ENCODE data around the gene ITGA2B. TPM values are rescaled to one million over a fixed set of nuclear protein-coding genes. Genes with fewer than 3 reads are reported as not detected.

ITGA2B gene
- total and polyA plus RNA-seq, 2 of the 13 experiments (the other 11 are each of a cell fraction or from before 2014, with no cell fraction given): 0.38 to 1.1 TPM

DNA sequence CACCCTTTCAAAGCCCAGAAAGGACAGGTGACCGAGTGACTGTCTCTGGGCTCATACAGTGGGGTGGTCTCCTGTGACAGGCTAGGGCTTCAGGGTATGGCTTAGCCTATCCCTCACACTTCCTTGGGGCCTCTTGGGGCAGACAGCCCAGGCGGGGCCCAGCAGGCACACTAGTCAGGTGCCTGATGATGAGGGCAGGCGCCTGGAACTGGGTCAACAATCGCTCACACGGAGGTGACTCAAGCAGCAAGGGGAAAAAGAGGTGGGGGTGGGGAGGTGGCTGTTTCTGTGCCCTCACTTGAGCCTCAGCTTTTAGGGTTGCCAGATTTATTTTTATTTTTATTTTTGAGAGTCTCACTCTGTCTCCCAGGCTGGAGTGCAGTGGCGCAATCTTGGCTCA, 50.7 kb downstream of the ITGA2B start:
- Histone ChIP-seq H3K4me2 (ENCODE audit: low read depth, low read length) (no peak overlapping the region), H3K9ac (ENCODE audit: insufficient read depth, low read depth, low read length) (no peak overlapping the region), H3K4me1 (ENCODE audit: insufficient read depth, low read length) (peaks cover 19% of the 10 kb centered on the region), H3K4me3 (replicated peaks in 1 of 3; ENCODE audit: insufficient read depth in 1 of 3, low read depth in 2 of 3, low read length in 3 of 3) (no peak overlapping the region; a peak in 1 of 6 replicates), H2AFZ (ENCODE audit: low read length) (no peak overlapping the region), H3K27me3 (ENCODE audit: control insufficient read depth in 1 of 2, insufficient read depth in 2 of 2, low read length in 2 of 2) (peaks cover 2 to 32% of the 10 kb centered on the region in 2 experiments; a peak in 4 of 5 replicates), H3K79me2 (ENCODE audit: insufficient read depth, low read length) (no peaks in the 10 kb centered on the region), H4K20me1 (ENCODE audit: insufficient read depth, low read length) (no peaks in the 10 kb centered on the region), H3K27ac (ENCODE audit: extremely low read length, insufficient read depth, low read length) (no peak overlapping the region), H3K9me3 (ENCODE audit: low read length) (no peaks in the 10 kb centered on the region), H3K36me3 (replicated peaks in 1 of 2; ENCODE audit: control insufficient read depth in 1 of 2, insufficient read depth in 2 of 2, low read length in 2 of 2) (no peaks in the 10 kb centered on the region)
- DNase-seq (ENCODE audit: low spot score): no peak
- BruUV-seq (replicated peaks): no TSS peak
- ChIA-PET CTCF (ENCODE audit: low intra/inter-chr PET ratio, low total read pairs) (no interaction called here), POLR2A (interaction anchor here (0.8 kb wide), 1 partner anchor 139 kb away, joined by 3 read pairs; the partner anchor contains the start of gene ATXN7L3)
- no peak for FAIRE-seq
- WGBS (ENCODE audit: low lambda C conversion rate): 26% methylated on average over 3 of the region's 6 CpGs
- in situ Hi-C loops (cut with HindIII; ENCODE audit: extremely low pct_ligation_motif_present, low pct_unique_long_range_greater_than_20kb): no loop called here
- ATAC-seq: no peak
- intact Hi-C loops (cut with micrococcal nuclease; ENCODE audit: unreplicated experiment): no loop called here
- TF ChIP-seq ZNF264 (CRISPR knock-in tag; IDR thresholded peaks at IDR 0.05) (no peak), BHLHE40 (IDR thresholded peaks at IDR 0.05; ENCODE audit: low read length) (peak; percentile 32; the same call in 1 of the 2 replicates), ZNF773 (CRISPR knock-in tag; IDR thresholded peaks at IDR 0.05; ENCODE audit: borderline replicate concordance) (no peak), NFYC (CRISPR knock-in tag; IDR thresholded peaks at IDR 0.05) (no peak)

DNA sequence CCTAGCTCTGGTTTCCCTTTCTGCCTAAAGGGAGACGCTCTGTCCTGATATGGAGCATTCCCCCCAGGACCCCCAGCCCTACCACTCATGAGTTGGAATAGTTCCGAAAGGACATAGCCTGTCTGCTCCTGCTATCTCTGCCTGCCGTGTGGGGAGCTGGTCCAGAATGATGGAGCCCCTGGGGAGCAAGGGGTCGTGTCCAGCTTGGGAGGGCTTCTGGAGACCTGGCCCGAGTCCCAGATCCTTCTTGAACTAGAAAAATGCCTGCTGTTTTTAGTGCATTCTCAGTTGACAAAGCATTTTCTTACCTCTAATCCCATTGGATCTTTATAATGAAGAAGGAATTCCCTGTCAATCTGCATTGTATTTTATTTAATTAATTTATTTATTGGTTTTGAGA, 53.5 kb downstream of the ITGA2B start:
- intact Hi-C loops (cut with micrococcal nuclease; ENCODE audit: unreplicated experiment): no loop called here
- no peak overlapping the region for H3K4me3 ChIP-seq (replicated peaks in 1 of 3; ENCODE audit: insufficient read depth in 1 of 3, low read depth in 2 of 3, low read length in 3 of 3)
- no TSS peak for BruUV-seq (replicated peaks)
- no peaks in the 10 kb centered on the region for H4K20me1 ChIP-seq (ENCODE audit: insufficient read depth, low read length)
- H2AFZ ChIP-seq (ENCODE audit: low read length): no peak overlapping the region
- no peak overlapping the region for H3K9ac ChIP-seq (ENCODE audit: insufficient read depth, low read depth, low read length)
- ATAC-seq (no peak), DNase-seq (ENCODE audit: low spot score) (no peak), FAIRE-seq (no peak)
- no peak overlapping the region for H3K27ac ChIP-seq (ENCODE audit: extremely low read length, insufficient read depth, low read length)
- H3K9me3 ChIP-seq (ENCODE audit: low read length): no peaks in the 10 kb centered on the region
- no peaks in the 10 kb centered on the region for H3K79me2 ChIP-seq (ENCODE audit: insufficient read depth, low read length)
- WGBS (ENCODE audit: low lambda C conversion rate): 21% methylated on average over 5 of the region's 5 CpGs
- peaks cover 2 to 40% of the 10 kb centered on the region in 2 experiments for H3K27me3 ChIP-seq (ENCODE audit: control insufficient read depth in 1 of 2, insufficient read depth in 2 of 2, low read length in 2 of 2)
- H3K4me2 ChIP-seq (ENCODE audit: low read depth, low read length): no peak overlapping the region
- H3K36me3 ChIP-seq (replicated peaks in 1 of 2; ENCODE audit: control insufficient read depth in 1 of 2, insufficient read depth in 2 of 2, low read length in 2 of 2): no peaks in the 10 kb centered on the region
- H3K4me1 ChIP-seq (ENCODE audit: insufficient read depth, low read length): peaks cover 22% of the 10 kb centered on the region
- in situ Hi-C loops (cut with HindIII; ENCODE audit: extremely low pct_ligation_motif_present, low pct_unique_long_range_greater_than_20kb): no loop called here
- ChIA-PET POLR2A (no interaction called here), CTCF (ENCODE audit: low intra/inter-chr PET ratio, low total read pairs) (no interaction called here)
- TF ChIP-seq, protein P1, sequence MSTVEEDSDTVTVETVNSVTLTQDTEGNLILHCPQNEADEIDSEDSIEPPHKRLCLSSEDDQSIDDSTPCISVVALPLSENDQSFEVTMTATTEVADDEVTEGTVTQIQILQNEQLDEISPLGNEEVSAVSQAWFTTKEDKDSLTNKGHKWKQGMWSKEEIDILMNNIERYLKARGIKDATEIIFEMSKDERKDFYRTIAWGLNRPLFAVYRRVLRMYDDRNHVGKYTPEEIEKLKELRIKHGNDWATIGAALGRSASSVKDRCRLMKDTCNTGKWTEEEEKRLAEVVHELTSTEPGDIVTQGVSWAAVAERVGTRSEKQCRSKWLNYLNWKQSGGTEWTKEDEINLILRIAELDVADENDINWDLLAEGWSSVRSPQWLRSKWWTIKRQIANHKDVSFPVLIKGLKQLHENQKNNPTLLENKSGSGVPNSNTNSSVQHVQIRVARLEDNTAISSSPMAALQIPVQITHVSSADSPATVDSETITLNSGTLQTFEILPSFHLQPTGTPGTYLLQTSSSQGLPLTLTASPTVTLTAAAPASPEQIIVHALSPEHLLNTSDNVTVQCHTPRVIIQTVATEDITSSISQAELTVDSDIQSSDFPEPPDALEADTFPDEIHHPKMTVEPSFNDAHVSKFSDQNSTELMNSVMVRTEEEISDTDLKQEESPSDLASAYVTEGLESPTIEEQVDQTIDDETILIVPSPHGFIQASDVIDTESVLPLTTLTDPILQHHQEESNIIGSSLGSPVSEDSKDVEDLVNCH (CRISPR knock-in tag; IDR thresholded peaks at IDR 0.05): no peak
